ENCODE data around the gene PIGH. TPM values are rescaled to one million over a fixed set of nuclear protein-coding genes. Genes with fewer than 3 reads are reported as not detected.
A peak's percentile ranks its signal among the peaks of the same experiment; 100 is the strongest.

Gene PIGH
- total and polyA plus RNA-seq, 2 experiments from 2014 or later, result 64.4 to 75.8 TPM

GRCh38 chr14:67571991-67572323, 28.1 kb downstream of the PIGH start:
- no peaks in the 10 kb centered on the region for H4K20me1 ChIP-seq (ENCODE audit: insufficient read depth, poor library complexity, severe bottlenecking)
- H3K9me3 ChIP-seq (ENCODE audit: low read depth), result no peaks in the 10 kb centered on the region
- H3K79me2 ChIP-seq, result no peaks in the 10 kb centered on the region
- H3K4me2 ChIP-seq, result no peak overlapping the region
- no peak for DNase-seq (ENCODE audit: low spot score)
- no peaks in the 10 kb centered on the region for H3K36me3 ChIP-seq (replicated peaks; ENCODE audit: insufficient read depth, low read depth)
- 89% methylated on average over 10 of the region's 19 CpGs for WGBS (ENCODE audit: low lambda C conversion rate, missing lambda C conversion rate)
- no peak overlapping the region for H3K4me3 ChIP-seq
- no peak overlapping the region for H3K27ac ChIP-seq
- no peaks in the 10 kb centered on the region for H3K27me3 ChIP-seq
- peaks cover 13% of the 10 kb centered on the region for H3K4me1 ChIP-seq (ENCODE audit: insufficient read depth)
- TF ChIP-seq EZH2phosphoT487 (IDR thresholded peaks at IDR 0.05; ENCODE audit: low read depth, severe bottlenecking, unreplicated experiment), result no peak
- TF ChIP-seq EZH2 (IDR thresholded peaks at IDR 0.05; ENCODE audit: borderline replicate concordance), result no peak
- no peak for TF ChIP-seq CTCF (IDR thresholded peaks at IDR 0.05; ENCODE audit: poor library complexity)
- H2AFZ ChIP-seq, result no peak overlapping the region
- H3K9me2 ChIP-seq (replicated peaks; ENCODE audit: insufficient read depth), result no peaks in the 10 kb centered on the region

- Histone ChIP-seq H3K79me2 (no peaks in the 10 kb centered on the region), H3K27ac (no peak overlapping the region), H3K36me3 (replicated peaks; ENCODE audit: insufficient read depth, low read depth) (no peaks in the 10 kb centered on the region), H3K9me2 (replicated peaks; ENCODE audit: insufficient read depth) (no peaks in the 10 kb centered on the region), H4K20me1 (ENCODE audit: insufficient read depth, poor library complexity, severe bottlenecking) (no peaks in the 10 kb centered on the region), H3K4me2 (no peak overlapping the region), H3K4me3 (no peak overlapping the region), H3K4me1 (ENCODE audit: insufficient read depth) (peaks cover 18% of the 10 kb centered on the region), H3K27me3 (no peaks in the 10 kb centered on the region), H3K9me3 (ENCODE audit: low read depth) (no peaks in the 10 kb centered on the region), H2AFZ (no peak overlapping the region)
- 56% methylated on average over 13 of the region's 14 CpGs for WGBS (ENCODE audit: low lambda C conversion rate, missing lambda C conversion rate)
- TF ChIP-seq CTCF (IDR thresholded peaks at IDR 0.05; ENCODE audit: poor library complexity), result peak; percentile 80
- TF ChIP-seq EZH2phosphoT487 (IDR thresholded peaks at IDR 0.05; ENCODE audit: low read depth, severe bottlenecking, unreplicated experiment), result no peak
- DNase-seq (ENCODE audit: low spot score), result peak; percentile 76
Measured at GRCh38 chr14:67571275-67571990, 28.6 kb downstream of the PIGH start.

GRCh38 chr14:67570453-67570852, 29.6 kb downstream of the PIGH start:
- no peaks in the 10 kb centered on the region for H3K9me3 ChIP-seq (ENCODE audit: low read depth)
- no peak overlapping the region for H3K4me2 ChIP-seq
- no peak overlapping the region for H3K27ac ChIP-seq
- no peaks in the 10 kb centered on the region for H3K9me2 ChIP-seq (replicated peaks; ENCODE audit: insufficient read depth)
- no peak overlapping the region for H3K4me3 ChIP-seq
- H3K27me3 ChIP-seq, result no peaks in the 10 kb centered on the region
- DNase-seq (ENCODE audit: low spot score), result no peak
- no peak overlapping the region for H2AFZ ChIP-seq
- H4K20me1 ChIP-seq (ENCODE audit: insufficient read depth, poor library complexity, severe bottlenecking), result no peaks in the 10 kb centered on the region
- H3K36me3 ChIP-seq (replicated peaks; ENCODE audit: insufficient read depth, low read depth), result no peaks in the 10 kb centered on the region
- no peak for TF ChIP-seq CTCF (IDR thresholded peaks at IDR 0.05; ENCODE audit: poor library complexity)
- TF ChIP-seq EZH2 (IDR thresholded peaks at IDR 0.05; ENCODE audit: borderline replicate concordance), result no peak
- no peak for TF ChIP-seq EZH2phosphoT487 (IDR thresholded peaks at IDR 0.05; ENCODE audit: low read depth, severe bottlenecking, unreplicated experiment)
- WGBS (ENCODE audit: low lambda C conversion rate, missing lambda C conversion rate), result 93% methylated on average over 7 of the region's 7 CpGs
- H3K4me1 ChIP-seq (ENCODE audit: insufficient read depth), result peaks cover 19% of the 10 kb centered on the region
- no peaks in the 10 kb centered on the region for H3K79me2 ChIP-seq

Data from hepatocyte (in vitro differentiated cells).